OCI-LY7 (cell line): ENCODE results near the gene CACNA2D1. TPM values are rescaled to one million over a fixed set of nuclear protein-coding genes. Genes with fewer than 3 reads are reported as not detected.

Experiments used
- BruUV-seq: library from RNA; stranded (reverse); fragments of 400-500 nt; replicated peaks from 2 replicates; lab custom pipeline; 2021; lab: Mats Ljungman, UMichigan
- CTCF ChIA-PET: fragments of 300-600 bp; sonication (Branson Sonifier 250); formaldehyde crosslinking; loops from one replicate; lab custom pipeline; 2022; ENCODE audit warnings: antibody characterized with exemption; ENCODE audit not compliant: unreplicated experiment; lab: Charles Lee
- POLR2A ChIA-PET: fragments of 300-600 bp; sonication (Branson Sonifier 250); formaldehyde crosslinking; loops from one replicate; lab custom pipeline; 2022; ENCODE audit warnings: antibody characterized with exemption; lab: Charles Lee
- DNase-seq: peaks from one replicate; pipeline ENCODE4 v3.0.0-alpha.2; 2015; ENCODE audit warnings: low spot score
- H2AFZ ChIP-seq: fragments of 200-600 bp; sonication (generic), shearing (Covaris generic); 2 replicates; pipeline ENCODE4 v1.6.1; 2014; ENCODE audit warnings: mild to moderate bottlenecking, antibody characterized with exemption, low read length, moderate library complexity
- H3K27ac ChIP-seq: fragments of 200-600 bp; sonication (generic); 2 replicates; pipeline ENCODE4 v1.5.1; 2014; ENCODE audit warnings: mixed run types, low read depth, mild to moderate bottlenecking, moderate library complexity, low read length, inconsistent platforms; ENCODE audit not compliant: poor library complexity, severe bottlenecking
- H3K36me3 ChIP-seq: fragments of 200-600 bp; sonication (generic); 2 replicates; pipeline ENCODE4 v1.6.1; 2014; ENCODE audit warnings: mild to moderate bottlenecking, antibody characterized with exemption, low read length, moderate library complexity, mixed read lengths; ENCODE audit not compliant: insufficient read depth
- H3K4me1 ChIP-seq: fragments of 200-600 bp; sonication (generic); 2 replicates; pipeline ENCODE4 v1.5.1; 2014; ENCODE audit warnings: mild to moderate bottlenecking, low read length; ENCODE audit not compliant: insufficient read depth, poor library complexity, severe bottlenecking
- H3K4me2 ChIP-seq: fragments of 200-600 bp; sonication (generic); 2 replicates; pipeline ENCODE4 v1.6.1; 2014; ENCODE audit warnings: mild to moderate bottlenecking, low read length
- H3K4me3 ChIP-seq: fragments of 200-600 bp; sonication (generic); 2 replicates; pipeline ENCODE4 v1.5.1; 2014; ENCODE audit warnings: mild to moderate bottlenecking, low read depth, low read length; ENCODE audit not compliant: poor library complexity, severe bottlenecking
- H3K79me2 ChIP-seq: fragments of 200-600 bp; sonication (generic); 2 replicates; pipeline ENCODE4 v1.6.1; 2016; ENCODE audit warnings: low read depth, mild to moderate bottlenecking, low read length, moderate library complexity, mixed read lengths; ENCODE audit not compliant: insufficient read depth
- H3K9me2 ChIP-seq: fragments of 200-600 bp; sonication (generic); 2 replicates; pipeline ENCODE4 v1.6.1; 2016; ENCODE audit warnings: mild to moderate bottlenecking, low read length, mixed read lengths; ENCODE audit not compliant: insufficient read depth
- H3K9me3 ChIP-seq: fragments of 200-600 bp; sonication (generic); 2 replicates; pipeline ENCODE4 v1.6.1; 2014; ENCODE audit warnings: mild to moderate bottlenecking, mixed run types, low read length, mixed read lengths
- H4K20me1 ChIP-seq: fragments of 200-600 bp; sonication (generic); 2 replicates; pipeline ENCODE4 v1.6.1; 2014; ENCODE audit warnings: mild to moderate bottlenecking, antibody characterized with exemption, low read length, moderate library complexity, mixed read lengths; ENCODE audit not compliant: insufficient read depth
- EZH2phosphoT487 ChIP-seq: fragments of 200-600 bp; sonication (generic); IDR thresholded peaks from 2 replicates; pipeline ENCODE4 v1.6.1; 2018; ENCODE audit warnings: low read depth, borderline replicate concordance, mild to moderate bottlenecking, mixed run types, antibody characterized with exemption, low read length, moderate library complexity, mixed read lengths
- intact Hi-C: fragments of 100-400 bp; cut with micrococcal nuclease; formaldehyde crosslinking; loops from one replicate; pipeline ENCODE4 v1.10.0; 2022; ENCODE audit not compliant: unreplicated experiment
- total RNA-seq, 2 experiments: library from RNA; depleted of rRNA in 1 of 2; stranded (reverse); fragments of >200 nt in 1 of 2; shearing (Covaris generic) in 1 of 2; gene quantifications; 2 replicates each; pipeline ENCODE4 v1.2.3, GENCODE V29; 2014 to 2022
- TF ChIP-seq, protein P1 (sequence below): fragments of 200-600 bp; sonication (generic); conservative IDR thresholded peaks from 2 replicates; pipeline ENCODE4 v1.5.1; 2014; ENCODE audit warnings: mild to moderate bottlenecking, antibody characterized with exemption, low read length, moderate library complexity, mixed read lengths

The CACNA2D1 gene
- total RNA-seq, 2 experiments from 2014 or later: not detected

DNA sequence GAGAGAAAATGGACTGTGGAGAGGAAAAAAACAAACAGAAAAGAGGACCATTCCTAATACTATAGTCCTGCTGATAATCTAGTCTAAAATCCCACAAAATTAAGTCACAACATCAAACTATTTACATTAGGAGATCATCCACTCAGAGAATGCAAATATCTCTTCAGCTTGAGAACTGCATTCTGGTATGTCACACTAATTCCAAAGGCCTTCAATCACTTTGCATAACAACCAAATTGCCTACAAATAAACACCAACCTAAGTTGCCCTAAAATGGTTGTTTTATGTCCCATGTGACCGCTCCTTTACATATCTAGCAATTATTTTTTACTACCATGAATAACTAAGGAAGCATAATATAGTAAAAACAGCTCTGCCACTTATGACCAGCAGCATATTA, 264.3 kb downstream of the CACNA2D1 start:
- DNase-seq: no peak
- no peak overlapping the region for H2AFZ ChIP-seq
- no peak for TF ChIP-seq EZH2phosphoT487
- TF ChIP-seq, protein P1, sequence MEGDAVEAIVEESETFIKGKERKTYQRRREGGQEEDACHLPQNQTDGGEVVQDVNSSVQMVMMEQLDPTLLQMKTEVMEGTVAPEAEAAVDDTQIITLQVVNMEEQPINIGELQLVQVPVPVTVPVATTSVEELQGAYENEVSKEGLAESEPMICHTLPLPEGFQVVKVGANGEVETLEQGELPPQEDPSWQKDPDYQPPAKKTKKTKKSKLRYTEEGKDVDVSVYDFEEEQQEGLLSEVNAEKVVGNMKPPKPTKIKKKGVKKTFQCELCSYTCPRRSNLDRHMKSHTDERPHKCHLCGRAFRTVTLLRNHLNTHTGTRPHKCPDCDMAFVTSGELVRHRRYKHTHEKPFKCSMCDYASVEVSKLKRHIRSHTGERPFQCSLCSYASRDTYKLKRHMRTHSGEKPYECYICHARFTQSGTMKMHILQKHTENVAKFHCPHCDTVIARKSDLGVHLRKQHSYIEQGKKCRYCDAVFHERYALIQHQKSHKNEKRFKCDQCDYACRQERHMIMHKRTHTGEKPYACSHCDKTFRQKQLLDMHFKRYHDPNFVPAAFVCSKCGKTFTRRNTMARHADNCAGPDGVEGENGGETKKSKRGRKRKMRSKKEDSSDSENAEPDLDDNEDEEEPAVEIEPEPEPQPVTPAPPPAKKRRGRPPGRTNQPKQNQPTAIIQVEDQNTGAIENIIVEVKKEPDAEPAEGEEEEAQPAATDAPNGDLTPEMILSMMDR: no peak
- no peaks in the 10 kb centered on the region for H3K9me2 ChIP-seq
- no peaks in the 10 kb centered on the region for H3K36me3 ChIP-seq
- ChIA-PET CTCF (no interaction called here), POLR2A (interaction anchor here (0.7 kb wide), 2 partner anchors 151 to 551 kb away, joined by 3 to 4 read pairs; no protein-coding TSS in a partner anchor)
- H3K4me2 ChIP-seq: no peak overlapping the region
- intact Hi-C loops: no loop called here
- H3K79me2 ChIP-seq: no peaks in the 10 kb centered on the region
- H3K27ac ChIP-seq: no peak overlapping the region
- H3K9me3 ChIP-seq: no peaks in the 10 kb centered on the region
- no peaks in the 10 kb centered on the region for H3K4me1 ChIP-seq
- BruUV-seq: no TSS peak
- no peaks in the 10 kb centered on the region for H4K20me1 ChIP-seq
- no peak overlapping the region for H3K4me3 ChIP-seq

DNA sequence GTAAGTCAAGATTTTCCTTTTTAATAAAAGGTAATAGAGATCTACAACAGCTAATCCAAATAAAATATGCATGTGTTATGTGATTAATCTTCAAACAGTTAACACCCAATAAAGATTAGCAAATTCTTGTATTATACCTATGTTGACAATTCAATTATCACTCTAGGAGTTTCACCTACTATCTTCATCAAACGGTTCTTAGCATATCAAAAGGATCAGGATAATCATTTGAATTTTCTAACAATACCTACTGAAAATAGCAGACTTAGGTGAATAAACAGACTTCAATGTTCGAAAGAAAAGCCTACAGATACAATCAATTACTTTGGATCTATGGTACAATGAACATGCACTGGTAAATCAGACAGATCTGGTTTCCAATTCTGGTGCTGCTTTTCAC, 268.3 kb downstream of the CACNA2D1 start:
- Histone ChIP-seq H3K79me2 (no peaks in the 10 kb centered on the region), H3K9me3 (no peaks in the 10 kb centered on the region), H3K36me3 (no peaks in the 10 kb centered on the region), H3K9me2 (no peaks in the 10 kb centered on the region), H3K4me2 (no peak overlapping the region), H4K20me1 (no peaks in the 10 kb centered on the region), H3K4me3 (no peak overlapping the region), H2AFZ (no peak overlapping the region), H3K4me1 (no peaks in the 10 kb centered on the region), H3K27ac (no peak overlapping the region)
- ChIA-PET POLR2A (interaction anchor here (0.6 kb wide), 3 partner anchors 83 to 1881 kb away, joined by 3 to 4 read pairs (median 3); no protein-coding TSS in a partner anchor), CTCF (no interaction called here)
- no peak for DNase-seq
- BruUV-seq: no TSS peak
- TF ChIP-seq EZH2phosphoT487: no peak
- TF ChIP-seq, protein P1: no peak
- intact Hi-C loops: no loop called here

DNA sequence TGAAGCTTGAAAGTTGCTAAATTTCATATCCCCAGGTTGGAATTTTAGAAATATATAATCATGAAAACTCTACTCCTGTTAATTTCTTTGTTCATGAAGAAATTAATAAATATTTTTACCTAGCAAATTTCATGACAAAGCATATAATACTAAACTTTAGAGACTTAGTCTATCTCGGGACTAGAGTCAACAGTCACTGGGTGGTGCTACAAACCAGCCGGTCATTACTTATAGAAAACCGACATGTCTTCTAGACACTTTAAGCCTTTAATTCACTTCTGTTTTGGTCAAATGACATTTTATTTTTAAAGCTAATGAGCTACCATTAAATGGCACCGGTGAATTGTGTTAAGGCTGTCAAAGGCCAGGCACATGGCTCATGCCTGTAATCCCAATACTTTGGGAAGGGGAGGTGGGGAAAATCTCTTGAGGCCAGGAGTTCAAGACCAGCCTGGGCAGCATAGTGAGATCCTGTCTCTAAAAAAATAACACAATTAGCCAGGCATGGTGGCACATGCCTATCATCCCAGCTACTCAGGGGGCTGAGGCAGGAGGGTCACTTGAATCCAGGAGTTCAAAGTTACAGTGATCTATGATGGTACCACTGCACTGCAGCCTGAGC, 270.1 kb downstream of the CACNA2D1 start:
- Histone ChIP-seq H3K27ac (no peak overlapping the region), H4K20me1 (no peaks in the 10 kb centered on the region), H3K79me2 (no peaks in the 10 kb centered on the region), H3K9me3 (no peaks in the 10 kb centered on the region), H3K4me2 (no peak overlapping the region), H3K4me3 (no peak overlapping the region), H3K9me2 (no peaks in the 10 kb centered on the region), H3K4me1 (no peaks in the 10 kb centered on the region), H3K36me3 (no peaks in the 10 kb centered on the region), H2AFZ (no peak overlapping the region)
- no TSS peak for BruUV-seq
- POLR2A ChIA-PET: interaction anchor here (1.0 to 1.5 kb wide), 2 partner anchors 33 to 652 kb away, joined by 3 read pairs; no protein-coding TSS in a partner anchor
- TF ChIP-seq, protein P1: no peak
- no peak for TF ChIP-seq EZH2phosphoT487
- intact Hi-C loops: no loop called here
- CTCF ChIA-PET: no interaction called here
- no peak for DNase-seq
